OCI-LY7 (cell line): ENCODE measurements around the gene KCNQ5.

ENCODE experiments used
- EZH2phosphoT487 ChIP-seq: fragments of 200-600 bp; sonication (generic); IDR thresholded peaks from 2 replicates; pipeline ENCODE4 v1.6.1; 2018; ENCODE audit warnings: low read depth, borderline replicate concordance, mild to moderate bottlenecking, mixed run types, antibody characterized with exemption, low read length, moderate library complexity, mixed read lengths
- TF ChIP-seq, protein P1 (sequence below): fragments of 200-600 bp; sonication (generic); conservative IDR thresholded peaks from 2 replicates; pipeline ENCODE4 v1.5.1; 2014; ENCODE audit warnings: mild to moderate bottlenecking, antibody characterized with exemption, low read length, moderate library complexity, mixed read lengths

DNA sequence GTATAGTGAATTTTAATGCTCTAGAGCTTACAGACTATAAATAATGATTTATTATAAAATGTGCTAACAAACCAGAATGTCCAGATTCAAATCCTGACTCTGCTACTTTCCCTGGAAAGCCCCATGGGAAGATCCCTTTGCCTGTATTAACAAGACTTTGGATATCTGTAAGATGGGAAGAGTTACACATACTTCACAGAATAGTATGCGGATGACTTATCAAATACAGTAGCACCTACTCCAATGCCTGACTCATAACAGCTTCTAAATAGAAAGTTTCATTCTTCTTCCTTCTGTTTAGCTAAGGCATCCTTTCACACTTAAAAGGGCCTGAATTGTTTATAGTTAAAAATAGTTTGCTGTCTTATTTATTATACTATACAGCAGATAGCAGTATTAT, 166.3 kb downstream of the KCNQ5 start:
- TF ChIP-seq, protein P1, sequence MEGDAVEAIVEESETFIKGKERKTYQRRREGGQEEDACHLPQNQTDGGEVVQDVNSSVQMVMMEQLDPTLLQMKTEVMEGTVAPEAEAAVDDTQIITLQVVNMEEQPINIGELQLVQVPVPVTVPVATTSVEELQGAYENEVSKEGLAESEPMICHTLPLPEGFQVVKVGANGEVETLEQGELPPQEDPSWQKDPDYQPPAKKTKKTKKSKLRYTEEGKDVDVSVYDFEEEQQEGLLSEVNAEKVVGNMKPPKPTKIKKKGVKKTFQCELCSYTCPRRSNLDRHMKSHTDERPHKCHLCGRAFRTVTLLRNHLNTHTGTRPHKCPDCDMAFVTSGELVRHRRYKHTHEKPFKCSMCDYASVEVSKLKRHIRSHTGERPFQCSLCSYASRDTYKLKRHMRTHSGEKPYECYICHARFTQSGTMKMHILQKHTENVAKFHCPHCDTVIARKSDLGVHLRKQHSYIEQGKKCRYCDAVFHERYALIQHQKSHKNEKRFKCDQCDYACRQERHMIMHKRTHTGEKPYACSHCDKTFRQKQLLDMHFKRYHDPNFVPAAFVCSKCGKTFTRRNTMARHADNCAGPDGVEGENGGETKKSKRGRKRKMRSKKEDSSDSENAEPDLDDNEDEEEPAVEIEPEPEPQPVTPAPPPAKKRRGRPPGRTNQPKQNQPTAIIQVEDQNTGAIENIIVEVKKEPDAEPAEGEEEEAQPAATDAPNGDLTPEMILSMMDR, result no peak
- TF ChIP-seq EZH2phosphoT487, result no peak
